Activated gamma-delta T cell treated with anti-CD3 and anti-CD28 coated beads, Interleukin-2, amount 50 U/mL, for 16 hours (primary cell): ENCODE results near the gene PCNX2.

Experiments used
- DNase-seq: peaks from one replicate; pipeline ENCODE4 v3.0.0-alpha.2; 2020; ENCODE audit warnings: low read depth

PCNX2 gene

DNA sequence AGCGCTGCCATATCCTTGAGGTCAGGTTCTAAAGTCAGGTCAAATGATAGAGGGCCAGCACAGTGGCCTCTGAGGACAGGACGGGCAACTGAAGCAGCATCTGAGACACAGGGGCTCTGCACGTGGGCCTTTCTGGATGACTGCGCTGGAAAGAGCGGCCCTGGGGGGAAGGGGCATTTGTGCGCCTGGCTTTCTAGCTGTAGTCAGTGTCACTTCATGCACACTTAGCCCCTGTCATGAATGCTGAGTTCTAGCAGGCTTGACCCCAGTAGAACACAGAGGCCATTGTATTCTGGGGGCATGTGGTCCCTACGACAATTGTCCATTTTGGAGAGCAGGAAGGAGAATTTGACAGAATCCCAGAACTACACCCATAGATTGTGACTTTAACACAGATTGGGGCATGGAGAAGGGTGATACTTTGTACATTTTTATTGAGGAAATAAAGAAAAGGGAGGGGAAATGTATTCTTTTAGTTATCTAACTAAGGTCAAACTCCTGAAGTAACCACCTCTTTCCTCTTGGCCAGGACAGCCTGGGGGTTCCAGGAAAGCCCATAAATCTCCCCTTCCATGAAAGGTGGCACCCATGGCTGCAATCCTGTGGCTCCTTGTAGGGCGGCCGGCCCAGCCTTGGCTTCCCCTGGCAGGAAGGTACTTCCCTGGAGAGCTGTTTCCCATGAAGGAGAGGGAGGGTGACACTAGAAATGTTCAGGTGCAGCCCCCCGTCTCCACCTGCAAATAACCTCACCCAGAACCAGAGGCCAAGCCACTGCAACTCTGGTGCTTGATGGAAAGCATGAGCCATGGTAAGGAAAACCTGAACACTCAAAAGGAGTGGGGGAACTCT, 310.7 kb downstream of the PCNX2 start:
- no peak for DNase-seq

DNA sequence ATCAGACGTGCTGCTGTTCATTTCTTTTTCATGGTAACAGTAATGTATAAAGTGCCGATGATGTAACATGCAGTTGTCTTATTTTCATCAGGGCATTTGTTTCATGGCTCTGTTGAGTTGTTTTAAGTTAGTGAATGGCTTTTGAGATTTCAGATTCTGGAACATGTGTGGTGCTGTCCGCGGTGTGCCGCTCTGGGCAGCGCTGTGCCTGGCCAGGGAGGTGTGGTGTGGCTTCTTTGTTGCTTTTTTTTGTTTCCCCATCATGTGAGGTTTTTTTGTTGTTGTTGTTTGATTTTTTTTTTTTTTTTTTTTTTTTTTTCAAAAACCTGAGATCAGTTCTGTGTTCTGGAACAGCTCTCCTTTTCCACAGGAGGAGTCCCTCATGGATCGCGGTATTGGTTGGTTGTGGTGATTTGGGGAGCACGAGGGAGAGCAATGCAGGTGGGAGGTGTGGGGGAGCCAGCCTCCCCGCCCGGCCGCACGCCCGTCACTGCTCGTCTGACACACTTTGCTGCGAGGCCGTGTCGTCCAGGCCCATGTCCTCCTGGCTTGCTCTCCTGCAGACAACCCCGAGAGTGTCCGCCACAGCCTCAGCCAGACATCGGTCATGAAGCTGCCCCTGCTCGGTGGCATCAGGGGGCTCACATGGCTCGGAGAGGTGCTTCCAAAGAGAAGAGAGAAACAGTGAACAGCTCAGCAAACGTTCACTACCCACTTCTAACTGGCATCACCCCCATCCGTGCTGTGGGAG, 311.5 kb downstream of the PCNX2 start:
- no peak for DNase-seq

DNA sequence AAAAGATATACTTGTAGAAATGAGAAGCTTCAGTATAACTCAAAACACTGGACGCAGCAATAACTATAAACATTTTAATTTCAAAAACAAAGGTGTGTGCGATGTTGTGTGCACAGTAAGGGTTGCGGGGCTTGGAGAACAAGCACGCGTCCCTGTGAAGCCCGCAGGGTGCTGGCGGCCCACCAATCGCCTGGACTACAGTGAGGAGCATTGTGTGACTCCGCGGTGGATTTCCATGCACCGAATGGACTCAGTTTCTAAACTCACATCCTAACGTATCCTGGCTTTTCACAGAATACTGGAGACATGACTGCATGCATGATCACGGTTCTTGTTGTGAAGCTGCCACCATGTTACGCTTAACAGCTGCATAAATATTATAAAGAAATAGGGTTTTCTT, 312.1 kb downstream of the PCNX2 start:
- DNase-seq, result no peak

DNA sequence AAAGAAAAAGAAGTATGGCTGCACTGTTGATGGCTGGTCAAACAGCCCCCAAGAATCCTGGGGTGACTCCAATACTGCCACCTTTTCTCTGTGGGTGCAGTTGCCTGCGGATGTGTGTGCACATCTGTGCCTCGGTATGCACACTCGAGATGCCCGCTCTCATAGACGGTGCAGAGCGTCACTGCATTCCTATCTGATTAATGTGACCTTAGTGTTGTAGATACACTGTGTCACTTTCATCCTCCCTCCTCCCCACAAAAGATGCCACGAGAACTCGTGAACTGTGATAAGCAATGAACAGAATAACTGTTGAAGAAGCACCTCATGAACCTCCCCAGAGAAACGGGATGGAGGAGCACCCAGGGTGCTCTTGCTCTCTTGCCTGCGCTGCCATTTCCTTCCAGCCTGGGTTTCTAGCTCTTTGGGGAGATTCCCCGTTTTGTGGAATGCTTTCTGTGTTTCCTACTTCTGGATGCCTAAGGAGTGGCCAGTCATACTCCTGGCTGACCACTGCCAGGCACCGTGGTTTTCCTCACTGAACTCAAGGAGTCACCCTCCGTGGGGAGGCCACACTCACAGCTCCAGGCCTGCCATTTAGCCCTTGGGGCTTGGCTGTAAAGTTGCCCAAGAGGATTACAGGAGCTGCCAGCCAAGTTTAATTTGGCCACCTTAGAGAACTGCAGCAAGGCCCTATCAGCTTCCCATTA, 313.1 kb downstream of the PCNX2 start:
- DNase-seq, result no peak

DNA sequence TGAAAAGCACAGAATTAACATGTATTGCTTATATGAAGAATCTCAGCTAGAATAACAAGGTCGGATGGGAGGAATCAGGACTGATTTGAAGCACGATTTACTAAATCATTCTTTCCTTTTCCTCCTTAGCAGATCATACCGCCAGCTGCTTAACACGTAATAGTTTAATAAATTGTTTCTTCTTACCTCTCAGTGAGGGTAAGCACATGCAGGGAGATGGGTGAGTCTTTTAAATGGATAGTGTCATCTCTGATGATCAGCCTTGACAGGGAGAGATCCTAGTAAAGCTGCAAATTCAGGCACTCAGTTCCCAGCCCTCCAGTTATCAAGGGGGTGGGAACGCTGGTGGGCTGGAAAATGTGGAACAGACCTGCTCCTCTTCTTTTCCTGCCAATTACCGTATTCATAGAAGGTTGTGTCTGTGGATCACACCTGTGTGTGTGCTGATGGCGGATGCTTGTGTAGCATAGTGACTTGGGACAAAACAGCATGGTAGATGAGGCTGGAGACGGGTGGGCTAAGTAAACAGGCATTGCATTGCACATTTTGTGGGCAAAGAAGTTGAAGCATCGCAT, 314.5 kb downstream of the PCNX2 start:
- no peak for DNase-seq

DNA sequence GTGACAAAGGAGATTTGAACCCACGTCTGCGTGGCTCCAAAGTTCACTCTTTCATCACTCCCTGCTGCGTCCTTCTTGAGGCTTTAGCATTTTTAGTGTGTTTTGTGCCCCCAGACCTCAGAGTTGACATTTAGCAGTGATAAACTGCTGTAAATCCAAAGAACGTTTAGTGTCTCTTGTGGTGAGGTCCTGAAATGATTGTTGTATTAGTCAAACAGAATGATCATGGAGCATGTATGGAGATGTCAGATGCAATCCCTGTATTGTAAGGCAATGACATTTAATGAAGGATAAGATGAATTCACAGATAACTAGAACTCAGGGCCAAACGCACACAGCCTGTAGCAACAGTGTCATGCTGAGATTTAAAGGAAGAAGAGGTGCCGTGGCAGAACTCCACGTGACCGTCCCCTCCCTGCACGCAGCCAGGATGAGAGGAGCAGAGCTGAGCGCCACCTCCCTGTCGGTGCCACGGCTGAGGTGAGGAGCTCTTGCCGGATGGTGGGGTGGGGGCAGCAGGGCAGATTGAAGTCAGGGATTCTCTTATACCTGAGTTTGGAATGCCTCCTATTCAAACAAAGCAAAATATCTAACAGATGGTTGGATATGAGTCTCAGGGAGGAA, 315.1 kb downstream of the PCNX2 start:
- DNase-seq, result no peak

DNA sequence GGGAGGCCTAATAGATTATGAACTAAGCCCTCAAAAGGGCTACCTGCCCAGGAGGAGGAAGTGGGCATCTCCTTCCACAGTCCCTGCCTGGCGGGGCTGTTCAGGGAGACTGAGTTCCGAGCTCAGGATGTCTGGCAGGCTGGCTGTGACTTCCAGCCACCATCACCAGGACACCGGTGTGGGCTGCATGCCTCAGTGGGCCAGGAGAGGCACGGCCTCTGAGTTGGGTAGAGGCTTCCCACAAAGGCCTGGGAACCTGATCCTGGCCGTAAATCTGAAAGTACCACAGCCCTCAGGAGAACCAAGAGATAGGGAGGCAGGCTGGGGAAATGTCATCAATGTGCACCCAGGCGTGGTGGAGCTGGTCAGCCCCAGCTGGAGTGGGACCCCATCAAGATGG, 316.0 kb downstream of the PCNX2 start:
- no peak for DNase-seq

DNA sequence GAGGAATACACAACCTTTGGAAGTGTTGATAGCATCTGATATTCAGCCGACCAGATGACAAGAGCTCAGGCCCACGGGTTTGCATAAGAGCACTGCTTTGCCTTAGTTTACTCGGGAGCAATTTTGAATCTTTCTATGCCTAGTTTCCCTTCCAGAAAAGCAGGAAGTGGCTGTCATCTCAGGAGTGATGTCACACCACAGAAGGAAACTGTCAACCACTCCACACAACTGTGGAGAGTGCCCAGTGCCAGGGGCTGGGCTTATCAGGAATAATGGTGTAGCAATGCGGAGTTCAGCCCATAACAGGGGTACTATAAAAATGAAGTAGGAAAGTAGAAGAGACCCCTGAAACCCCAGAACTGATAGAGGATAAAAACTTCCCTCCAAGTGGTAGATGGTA, 316.7 kb downstream of the PCNX2 start:
- DNase-seq, result no peak

DNA sequence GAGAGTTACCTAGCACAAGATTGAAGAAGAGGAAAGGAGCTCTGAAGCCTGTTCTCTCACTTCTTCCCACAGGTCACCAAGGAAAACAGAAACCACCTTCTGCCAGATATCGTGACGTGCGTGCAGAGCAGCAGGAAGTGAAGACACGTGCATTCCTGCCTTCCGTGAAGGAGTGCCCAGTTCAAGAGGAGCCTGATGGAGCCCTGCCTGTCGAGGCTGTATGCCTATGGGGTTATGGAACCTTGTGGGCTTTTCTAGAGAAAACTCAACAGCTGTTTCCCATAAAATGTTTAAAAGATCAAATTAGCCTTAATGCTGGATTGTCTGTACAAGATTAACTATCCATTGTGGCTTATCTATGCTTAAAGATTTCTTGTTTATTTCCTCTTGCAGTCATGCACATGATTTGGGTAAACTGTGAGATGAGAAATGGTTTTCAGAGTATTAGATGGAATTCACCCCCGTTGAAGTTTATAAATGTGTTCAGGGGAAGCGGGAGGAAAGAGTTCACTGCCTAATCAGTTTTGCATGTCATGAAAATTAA, 317.4 kb downstream of the PCNX2 start:
- DNase-seq, result no peak

DNA sequence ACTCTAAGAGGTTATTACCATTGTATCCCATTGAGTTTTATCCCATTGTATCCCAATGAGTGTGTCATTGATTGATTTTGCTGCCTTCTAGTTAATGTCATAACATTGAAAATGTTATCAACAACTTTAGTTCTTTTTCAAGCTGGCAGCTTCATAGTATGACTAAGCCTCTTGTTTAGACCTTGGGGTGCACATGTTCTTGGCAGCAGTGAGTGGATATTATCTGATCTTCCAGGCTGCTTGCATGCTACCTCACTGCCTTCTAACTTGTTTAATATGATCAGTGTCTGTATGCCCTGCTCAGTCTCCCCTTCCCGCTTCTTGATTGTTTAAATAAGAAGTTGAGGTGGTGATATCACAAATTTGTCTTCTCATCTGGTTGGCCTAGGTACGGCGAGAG, 320.6 kb downstream of the PCNX2 start:
- DNase-seq, result no peak

DNA sequence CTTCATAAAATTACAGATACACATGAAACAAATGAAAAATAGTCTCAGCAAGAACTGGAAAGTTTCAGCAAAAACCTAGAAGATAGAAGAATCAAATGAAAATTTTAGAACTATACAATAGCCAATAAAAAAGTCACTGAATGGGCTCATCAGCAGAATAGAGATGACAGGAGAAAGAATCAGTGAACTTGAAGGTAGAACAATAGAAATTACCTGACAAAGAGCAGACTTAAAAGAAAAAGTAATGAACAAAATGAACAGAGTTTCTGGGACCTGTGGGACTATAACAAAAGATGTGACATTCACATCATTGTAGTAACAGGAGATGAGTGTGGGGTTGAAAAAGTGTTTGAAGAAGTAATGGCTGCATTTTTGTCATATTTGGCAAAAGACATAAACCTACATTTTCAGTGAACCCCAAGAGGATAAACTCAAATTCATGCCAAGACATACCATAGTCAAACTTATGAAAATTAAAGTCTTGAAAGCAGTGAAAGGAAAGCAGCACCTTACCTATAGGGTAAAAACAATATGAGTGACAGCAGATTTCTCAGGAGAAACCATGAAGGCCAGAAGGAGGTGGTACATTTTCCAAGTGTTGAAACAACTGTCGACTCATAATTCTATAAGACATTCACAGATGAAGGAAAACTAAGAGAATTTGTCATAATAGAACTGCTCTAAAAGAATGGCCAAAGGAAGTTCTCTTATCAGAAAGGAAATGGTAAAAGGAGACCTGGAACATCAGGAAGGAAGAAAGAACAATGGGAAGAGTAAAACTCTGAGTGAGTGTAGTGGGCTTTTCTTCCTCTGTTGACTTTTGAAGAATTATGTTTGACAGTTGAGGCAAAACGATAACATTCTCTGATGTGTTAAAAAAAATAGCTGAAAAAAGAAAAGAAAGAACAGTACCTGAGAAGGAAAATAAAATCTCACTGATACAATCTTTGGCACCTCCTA, 321.6 kb downstream of the PCNX2 start:
- no peak for DNase-seq

DNA sequence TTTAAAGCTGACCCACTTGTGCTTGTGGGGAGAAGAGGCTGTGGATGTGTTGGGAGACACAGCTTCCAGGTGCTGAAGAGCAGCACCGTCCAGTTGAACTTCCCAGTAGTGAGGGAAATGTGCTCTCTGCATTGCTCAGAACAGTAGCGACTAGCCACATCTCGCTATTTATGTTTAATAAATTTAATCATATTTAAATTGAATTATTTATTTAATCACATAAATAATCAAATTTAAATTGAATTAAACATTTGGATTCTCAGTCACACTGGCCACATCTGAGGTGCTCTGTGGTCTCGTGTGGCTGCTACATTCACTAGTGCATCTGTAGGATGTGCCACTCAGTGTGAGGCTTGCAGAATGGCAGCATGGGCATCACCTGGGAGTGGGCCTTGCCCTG, 325.0 kb downstream of the PCNX2 start:
- no peak for DNase-seq

DNA sequence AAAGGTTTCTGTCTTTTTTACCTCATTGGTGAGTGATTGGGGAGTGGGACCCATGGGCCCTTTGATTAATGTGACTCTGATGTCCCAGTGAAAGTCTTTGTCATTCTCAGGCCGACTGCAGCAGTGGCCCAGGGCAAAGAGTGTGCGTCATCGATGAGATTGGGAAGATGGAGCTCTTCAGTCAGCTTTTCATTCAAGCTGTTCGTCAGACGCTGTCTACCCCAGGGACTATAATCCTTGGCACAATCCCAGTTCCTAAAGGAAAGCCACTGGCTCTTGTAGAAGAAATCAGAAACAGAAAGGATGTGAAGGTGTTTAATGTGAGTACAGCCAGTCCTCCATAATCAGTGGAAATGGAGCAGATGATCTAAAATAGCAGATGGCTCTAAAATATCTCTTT, 325.7 kb downstream of the PCNX2 start:
- no peak for DNase-seq

DNA sequence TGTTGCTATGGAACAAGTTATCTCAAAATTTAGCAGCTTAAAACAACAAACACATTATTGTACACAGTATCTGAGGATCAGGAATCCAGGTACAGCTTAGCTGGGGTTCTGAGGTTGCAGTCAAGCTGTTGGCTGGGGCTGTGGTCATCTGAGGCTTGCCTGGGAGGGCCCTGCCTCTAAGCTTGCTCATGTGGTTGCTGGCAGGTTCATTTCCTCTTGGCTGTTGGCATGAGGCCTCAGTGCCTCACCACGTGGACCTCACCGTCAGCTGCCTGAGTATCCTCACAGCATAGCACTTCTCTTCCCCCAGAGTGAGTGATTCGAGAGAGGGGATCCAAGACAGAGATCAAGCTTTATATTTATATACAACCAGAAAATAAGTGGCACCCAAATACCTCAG, 326.6 kb downstream of the PCNX2 start:
- DNase-seq, result no peak

DNA sequence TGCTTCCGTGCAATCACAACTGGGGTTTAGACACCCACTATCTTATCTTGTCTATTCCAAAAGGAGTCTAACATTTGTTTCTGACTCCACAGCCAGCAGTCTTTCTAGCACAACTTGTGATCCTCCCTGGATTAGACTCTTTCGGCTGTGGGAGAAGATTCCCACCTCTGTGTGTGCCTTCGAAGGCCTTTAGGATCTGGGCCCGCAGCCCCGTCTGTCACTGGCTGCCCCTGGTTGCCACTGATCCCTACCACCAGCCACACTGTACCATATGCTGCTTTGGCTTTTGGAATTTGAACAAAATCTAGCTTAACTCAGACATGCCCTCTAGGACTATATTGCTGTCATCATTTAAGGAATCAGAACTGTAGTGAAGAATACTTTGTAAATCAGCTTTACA, 327.1 kb downstream of the PCNX2 start:
- DNase-seq, result no peak

DNA sequence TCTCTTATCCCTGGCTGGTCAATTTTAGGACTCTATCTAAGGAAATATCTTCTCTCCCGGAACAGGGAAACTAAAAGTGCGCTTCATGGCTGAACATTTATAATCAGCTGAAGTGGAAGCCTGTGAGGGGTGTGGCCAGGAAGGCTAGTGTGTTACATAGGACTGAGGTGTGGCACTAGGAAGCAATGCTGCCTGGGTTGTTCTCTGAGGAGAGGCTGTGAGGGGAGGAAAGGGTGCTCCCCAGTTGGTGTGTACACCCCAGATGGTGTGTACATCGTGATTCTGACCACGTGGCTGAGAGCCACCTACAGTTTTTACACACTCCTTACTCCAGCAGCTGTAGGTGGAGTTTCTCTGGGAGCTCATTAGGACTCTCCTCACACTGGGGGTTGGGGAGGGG, 328.9 kb downstream of the PCNX2 start:
- DNase-seq, result no peak

DNA sequence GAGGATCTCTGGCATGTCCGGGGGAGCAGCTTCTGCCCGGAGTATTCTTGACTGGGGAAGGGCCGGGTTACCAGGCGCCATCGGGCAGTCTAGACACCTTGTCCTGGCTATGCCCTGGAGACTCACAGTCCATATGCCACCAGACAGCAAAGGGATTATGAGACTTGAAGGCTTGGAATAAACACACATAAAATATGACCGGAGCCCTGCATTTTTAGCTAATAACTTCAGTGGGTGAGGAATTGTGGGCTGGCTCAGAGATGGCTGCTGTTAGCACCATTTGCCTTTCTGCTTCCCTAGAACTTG, 329.7 kb downstream of the PCNX2 start:
- DNase-seq, result no peak

DNA sequence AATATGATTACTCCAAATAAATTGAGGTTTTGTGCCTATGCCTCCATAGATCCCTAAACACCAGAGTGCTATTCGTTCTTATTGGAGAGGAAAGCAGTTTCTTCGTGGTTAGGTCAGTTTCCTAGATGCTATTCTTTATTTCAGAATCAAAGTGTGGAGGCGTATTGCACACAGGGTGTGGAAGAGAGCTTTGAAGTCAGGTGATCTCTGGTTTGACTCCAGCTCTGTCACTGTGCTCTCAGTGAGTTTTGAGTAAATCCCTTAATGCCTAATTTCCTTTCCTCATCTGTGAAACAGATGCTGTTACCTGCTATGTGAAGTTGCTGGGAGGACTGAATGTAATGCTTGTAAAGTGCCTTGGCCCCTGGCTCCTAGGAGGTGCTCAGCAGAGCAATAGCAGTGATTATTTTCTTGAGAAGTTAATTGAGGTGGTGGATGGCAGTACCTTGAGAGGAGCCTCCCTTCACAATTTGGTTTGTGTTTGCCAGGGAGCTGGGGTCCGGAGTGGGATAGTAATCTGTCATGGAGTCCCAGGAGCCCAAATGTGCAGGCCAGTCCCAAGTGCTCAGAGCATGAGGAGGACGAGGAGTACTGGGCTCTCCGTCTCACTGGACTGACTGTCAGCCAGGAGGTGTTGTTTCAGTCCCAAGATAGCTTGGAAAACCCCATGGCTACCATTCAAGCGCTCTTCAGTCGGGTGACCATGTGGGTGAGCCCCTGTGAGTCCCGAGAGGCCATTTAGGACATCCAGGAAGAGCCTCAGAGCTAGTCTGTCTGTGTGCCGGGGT, 330.2 kb downstream of the PCNX2 start:
- no peak for DNase-seq

DNA sequence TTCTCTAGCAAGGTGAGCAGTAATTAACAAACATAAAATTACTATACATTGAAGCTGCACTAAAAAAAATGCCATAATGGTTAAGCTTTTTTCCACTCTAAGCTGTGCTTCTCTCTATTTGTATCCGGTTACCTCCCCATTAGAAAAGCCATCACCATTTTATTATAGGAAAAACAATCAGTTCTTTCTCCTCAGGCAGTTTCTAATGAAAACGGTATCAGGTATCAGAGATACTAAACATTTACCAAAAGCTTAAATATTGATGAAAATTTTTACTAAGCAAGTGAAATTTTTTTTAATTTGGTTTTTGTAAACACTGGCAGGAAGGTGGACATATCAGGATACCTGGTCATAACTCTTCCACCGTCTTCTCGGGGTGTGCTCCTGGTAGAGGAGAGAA, 330.9 kb downstream of the PCNX2 start:
- no peak for DNase-seq
